ENCODE results near the gene CDK5RAP3.
"Not testable (repeated sequence)": the region's sequence is repeated elsewhere in the genome, so short reads cannot be mapped to it uniquely, and the experiment has no call there.

The CDK5RAP3 gene

DNA sequence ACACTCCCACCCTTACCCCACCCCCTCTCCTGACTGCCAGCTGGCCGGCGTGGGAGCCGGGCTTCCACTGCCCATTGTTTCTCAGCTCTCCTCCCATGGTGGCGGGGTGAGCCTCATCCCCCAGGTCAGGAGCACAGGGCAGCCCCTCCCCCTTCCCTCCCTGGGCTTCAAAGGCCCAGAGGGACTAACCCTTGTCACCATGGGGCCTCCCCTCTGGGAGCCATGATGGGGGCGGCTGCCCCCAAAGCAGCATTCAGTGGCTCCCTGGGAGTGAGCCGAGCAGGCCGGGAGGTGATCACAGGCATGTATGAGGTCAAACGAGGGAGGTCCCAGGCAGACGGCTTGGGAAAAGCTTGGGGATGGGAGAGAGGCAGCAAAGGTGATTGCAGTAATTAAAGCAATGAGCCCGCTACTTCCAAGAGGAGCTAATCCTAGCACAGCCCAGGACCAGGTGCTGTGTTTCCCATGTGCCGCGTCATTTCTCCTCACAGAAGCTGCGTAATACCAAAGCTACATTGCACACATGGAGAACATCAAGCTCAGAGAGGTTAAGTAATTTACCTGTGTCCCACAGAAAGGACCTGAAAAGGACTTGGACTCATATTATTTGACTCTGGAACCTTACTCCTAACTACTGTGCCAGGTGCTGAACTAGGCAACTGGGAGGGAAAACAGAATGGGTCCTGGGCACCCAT, 24.5 kb downstream of the CDK5RAP3 start:
- H3K27ac ChIP-seq = no peak overlapping the region
- TF ChIP-seq, protein P1, sequence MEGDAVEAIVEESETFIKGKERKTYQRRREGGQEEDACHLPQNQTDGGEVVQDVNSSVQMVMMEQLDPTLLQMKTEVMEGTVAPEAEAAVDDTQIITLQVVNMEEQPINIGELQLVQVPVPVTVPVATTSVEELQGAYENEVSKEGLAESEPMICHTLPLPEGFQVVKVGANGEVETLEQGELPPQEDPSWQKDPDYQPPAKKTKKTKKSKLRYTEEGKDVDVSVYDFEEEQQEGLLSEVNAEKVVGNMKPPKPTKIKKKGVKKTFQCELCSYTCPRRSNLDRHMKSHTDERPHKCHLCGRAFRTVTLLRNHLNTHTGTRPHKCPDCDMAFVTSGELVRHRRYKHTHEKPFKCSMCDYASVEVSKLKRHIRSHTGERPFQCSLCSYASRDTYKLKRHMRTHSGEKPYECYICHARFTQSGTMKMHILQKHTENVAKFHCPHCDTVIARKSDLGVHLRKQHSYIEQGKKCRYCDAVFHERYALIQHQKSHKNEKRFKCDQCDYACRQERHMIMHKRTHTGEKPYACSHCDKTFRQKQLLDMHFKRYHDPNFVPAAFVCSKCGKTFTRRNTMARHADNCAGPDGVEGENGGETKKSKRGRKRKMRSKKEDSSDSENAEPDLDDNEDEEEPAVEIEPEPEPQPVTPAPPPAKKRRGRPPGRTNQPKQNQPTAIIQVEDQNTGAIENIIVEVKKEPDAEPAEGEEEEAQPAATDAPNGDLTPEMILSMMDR (conservative IDR thresholded peaks at IDR 0.05) = no peak

DNA sequence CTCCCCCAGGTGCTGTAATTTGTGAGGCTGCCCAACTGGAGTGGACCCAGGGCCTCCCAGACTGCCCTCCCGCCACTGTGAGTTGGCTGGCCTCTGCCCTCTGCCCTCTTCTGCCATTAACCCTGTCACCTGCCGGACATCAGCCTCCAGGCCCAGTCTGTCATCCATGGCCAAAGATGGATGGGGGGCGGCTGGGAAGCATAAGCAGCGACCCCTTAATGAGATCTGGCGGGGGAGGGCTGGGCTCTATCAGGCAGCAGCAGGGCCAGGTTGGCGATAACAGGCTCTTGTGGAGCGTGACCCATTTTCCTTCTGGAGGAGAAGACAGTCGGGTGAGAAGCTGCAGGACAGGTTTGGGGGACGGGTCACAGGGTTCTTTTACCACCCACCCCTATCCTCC, 25.3 kb downstream of the CDK5RAP3 start:
- no peak overlapping the region for H3K27ac ChIP-seq

DNA sequence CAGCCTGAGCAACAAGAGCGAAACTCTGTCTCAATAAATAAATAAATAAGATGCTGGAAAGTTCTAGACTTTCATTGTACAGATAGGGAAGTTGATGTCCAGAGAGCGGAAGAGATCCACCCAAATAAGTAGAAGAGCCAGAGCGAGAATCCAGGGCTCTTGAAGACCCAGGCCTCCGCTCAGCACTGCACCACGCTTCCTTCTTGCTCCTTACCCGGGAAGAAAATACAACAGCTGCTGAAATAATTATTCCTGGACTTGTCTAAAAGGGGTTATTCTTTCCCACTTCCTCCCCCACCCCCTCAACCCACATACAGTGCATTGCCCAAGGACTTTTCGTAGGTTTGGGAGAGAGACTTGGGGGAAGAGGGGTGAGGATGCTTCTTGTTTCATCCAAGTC, 26.7 kb downstream of the CDK5RAP3 start:
- TF ChIP-seq, protein P1 (conservative IDR thresholded peaks at IDR 0.05) = no peak
- no peak overlapping the region for H3K27ac ChIP-seq

More for the DNA sequence above, 25.3 kb downstream of the CDK5RAP3 start:
- TF ChIP-seq, protein P1 (conservative IDR thresholded peaks at IDR 0.05) = no peak

DNA sequence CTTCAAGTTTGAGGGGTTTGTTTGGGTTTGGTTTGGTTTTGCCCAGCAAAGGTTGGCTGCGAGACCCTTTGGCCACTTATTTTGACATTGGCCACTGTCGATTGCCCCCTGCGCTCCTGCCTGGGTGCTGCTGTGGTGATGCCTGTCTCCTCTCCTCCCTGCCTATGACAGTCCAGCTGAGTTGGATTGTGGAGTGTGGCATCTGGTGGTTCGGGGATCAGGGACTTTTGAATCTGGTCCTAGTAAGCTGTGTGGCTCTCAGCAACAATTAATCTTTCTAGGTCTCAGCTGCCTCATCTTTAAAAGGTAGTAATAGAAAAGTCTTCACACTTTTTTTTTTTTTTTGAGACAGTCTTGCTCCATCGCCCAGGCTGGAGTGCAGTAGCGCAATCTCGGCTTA, 27.1 kb downstream of the CDK5RAP3 start:
- no peak overlapping the region for H3K27ac ChIP-seq
- TF ChIP-seq, protein P1 (conservative IDR thresholded peaks at IDR 0.05) = no peak

DNA sequence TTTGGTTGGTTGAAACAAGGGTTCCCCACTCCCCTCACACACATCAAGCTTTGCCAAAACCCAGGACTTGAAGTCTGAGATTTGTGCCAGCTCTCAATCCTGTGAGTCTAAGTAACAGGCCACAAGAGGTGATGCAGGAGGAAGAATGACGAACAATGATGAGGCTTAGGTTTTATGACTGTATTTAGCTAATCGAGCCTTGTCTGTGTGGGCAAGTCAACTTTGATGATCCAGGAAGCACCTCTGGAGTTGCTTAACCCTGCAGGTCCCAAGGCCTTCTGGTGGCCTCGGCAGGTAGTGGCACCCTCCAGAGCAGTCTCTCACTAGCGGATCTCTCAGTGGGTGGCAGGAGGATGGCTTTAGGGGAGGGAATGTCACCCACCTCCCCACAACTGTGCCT, 28.7 kb downstream of the CDK5RAP3 start:
- H3K27ac ChIP-seq = no peak overlapping the region

DNA sequence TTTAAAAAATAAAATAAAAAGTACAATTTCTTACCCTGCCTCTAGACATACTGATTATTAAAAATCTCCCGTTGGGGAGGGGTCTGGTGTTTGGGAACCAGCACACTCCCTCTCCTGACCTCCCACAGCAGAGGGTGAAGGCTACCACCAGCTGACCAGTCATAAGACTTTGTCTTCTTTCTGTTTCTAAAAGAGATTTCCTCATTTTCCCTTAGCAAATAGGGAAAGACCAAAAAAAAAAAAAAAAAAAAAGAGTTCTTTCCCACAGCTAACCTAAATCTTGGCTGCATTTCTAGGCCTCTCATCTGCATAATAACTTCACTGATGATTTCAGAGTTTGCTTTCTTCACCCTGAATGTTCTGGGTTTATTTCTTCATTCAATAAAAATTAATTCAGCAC, 30.3 kb downstream of the CDK5RAP3 start:
- no peak overlapping the region for H3K27ac ChIP-seq

More for the DNA sequence above, 28.7 kb downstream of the CDK5RAP3 start:
- TF ChIP-seq, protein P1 (conservative IDR thresholded peaks at IDR 0.05) = no peak

DNA sequence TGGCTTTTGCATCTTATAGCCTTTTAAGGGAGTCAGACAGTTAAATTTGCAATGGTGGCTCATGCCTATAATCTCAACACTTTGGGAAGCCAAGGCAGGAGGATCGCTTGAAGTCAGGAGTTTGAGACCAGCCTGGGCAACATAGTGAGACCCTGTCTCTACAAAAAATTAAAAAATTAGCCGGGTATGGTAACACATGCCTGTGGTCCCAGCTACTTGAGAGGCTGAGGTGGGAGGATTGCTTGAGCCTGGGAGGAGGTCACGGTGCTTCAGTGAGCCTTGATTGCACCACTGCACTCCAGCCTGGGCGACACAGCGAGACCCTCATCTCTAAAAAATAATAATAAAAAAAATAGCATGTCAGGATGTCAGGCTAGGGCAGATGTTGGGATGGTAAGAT, 30.7 kb downstream of the CDK5RAP3 start:
- not testable (repeated sequence) for H3K27ac ChIP-seq

More for the DNA sequence above, 30.3 kb downstream of the CDK5RAP3 start:
- TF ChIP-seq, protein P1 (conservative IDR thresholded peaks at IDR 0.05) = no peak

DNA sequence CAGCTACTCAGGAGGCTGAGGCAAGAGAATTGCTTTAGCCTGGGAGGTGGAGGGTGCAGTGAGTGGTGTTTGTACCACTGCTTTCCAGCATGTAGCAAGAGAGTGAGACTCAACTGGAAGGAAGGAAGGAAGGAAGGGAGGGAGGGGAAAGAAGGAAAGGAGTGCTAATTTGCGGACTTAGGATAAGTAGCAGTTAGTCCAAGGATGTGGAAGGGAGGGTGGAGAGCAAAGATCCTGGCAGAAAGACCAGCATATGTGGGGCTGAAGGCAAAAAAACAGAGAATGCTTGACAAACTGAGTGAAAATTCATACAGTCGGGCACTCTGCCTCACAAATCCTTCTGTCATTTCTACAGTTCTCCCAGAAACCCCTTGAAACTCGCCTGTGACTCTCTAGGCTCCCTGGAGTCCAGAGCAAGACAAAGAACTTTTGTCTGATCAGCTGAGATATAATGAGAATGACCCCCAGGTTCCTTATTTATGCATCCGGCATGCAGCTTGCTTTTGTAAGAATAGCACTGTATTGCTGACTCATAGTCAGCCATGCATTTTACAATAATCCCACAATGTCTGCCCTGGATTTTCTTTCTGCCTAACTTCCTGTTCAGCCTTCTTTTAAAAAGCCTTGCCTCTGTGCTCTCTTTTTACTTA, 31.5 kb downstream of the CDK5RAP3 start:
- H3K27ac ChIP-seq = no peak overlapping the region

More for the DNA sequence above, 31.5 kb downstream of the CDK5RAP3 start:
- TF ChIP-seq, protein P1 (conservative IDR thresholded peaks at IDR 0.05) = no peak
